Nephron (organoid): Measurements from ENCODE around the gene PBX1.

Experiments
- H3K27ac Mint-ChIP-seq, 3 experiments: 2 replicates each; pipeline ENCODE4 v1.8.0; 2020; ENCODE audit warnings: mixed read lengths in 3 of 3, mild to moderate bottlenecking in 2 of 3, moderate library complexity in 1 of 3
- H3K27me3 Mint-ChIP-seq: 2 replicates; pipeline ENCODE4 v1.8.0; 2021; ENCODE audit warnings: low read depth, mild to moderate bottlenecking, moderate library complexity, mixed read lengths
- H3K36me3 Mint-ChIP-seq: 2 replicates; pipeline ENCODE4 v1.8.0; 2020; ENCODE audit warnings: low read depth, mixed read lengths
- H3K4me1 Mint-ChIP-seq: 2 replicates; pipeline ENCODE4 v1.8.0; 2020; ENCODE audit warnings: mixed read lengths
- H3K4me3 Mint-ChIP-seq, 3 experiments: 2 replicates each; pipeline ENCODE4 v1.8.0; 2020; ENCODE audit warnings: mild to moderate bottlenecking in 3 of 3, mixed read lengths in 3 of 3, moderate library complexity in 2 of 3
- H3K9me3 Mint-ChIP-seq: 2 replicates; pipeline ENCODE4 v1.8.0; 2020; ENCODE audit warnings: mixed read lengths
- TF ChIP-seq, protein P1 (sequence below), 3 experiments: fragments of 200-600 bp; sonication (generic); IDR thresholded peaks; one replicate each; pipeline ENCODE4 v1.5.0; 2021; ENCODE audit warnings: antibody characterized with exemption in 3 of 3; ENCODE audit not compliant: unreplicated experiment in 3 of 3

The PBX1 gene

DNA sequence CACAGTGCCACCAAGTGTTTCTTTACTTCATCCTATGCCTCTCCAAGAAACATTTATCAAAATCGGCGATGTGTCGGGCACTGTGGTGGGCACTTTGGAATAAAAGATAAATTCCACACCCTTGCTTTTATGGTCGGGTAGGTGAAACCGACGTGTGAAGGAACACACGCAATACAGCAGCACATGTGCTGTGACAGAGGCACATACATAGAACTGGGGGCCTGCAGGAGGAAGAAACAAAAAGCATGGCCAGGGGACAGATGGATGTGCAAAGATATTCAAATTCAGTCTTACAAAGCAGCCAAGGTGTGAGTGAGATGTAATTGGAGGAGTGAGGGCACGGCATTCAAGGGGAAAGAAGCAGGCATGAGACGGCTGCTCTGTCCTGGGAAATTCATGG lies 282.0 kb downstream of the PBX1 start:
- H3K36me3 Mint-ChIP-seq, result peaks cover 64% of the 10 kb centered on the region
- H3K4me3 Mint-ChIP-seq, result no peak overlapping the region
- H3K4me1 Mint-ChIP-seq, result peaks cover 42% of the 10 kb centered on the region
- TF ChIP-seq, protein P1, sequence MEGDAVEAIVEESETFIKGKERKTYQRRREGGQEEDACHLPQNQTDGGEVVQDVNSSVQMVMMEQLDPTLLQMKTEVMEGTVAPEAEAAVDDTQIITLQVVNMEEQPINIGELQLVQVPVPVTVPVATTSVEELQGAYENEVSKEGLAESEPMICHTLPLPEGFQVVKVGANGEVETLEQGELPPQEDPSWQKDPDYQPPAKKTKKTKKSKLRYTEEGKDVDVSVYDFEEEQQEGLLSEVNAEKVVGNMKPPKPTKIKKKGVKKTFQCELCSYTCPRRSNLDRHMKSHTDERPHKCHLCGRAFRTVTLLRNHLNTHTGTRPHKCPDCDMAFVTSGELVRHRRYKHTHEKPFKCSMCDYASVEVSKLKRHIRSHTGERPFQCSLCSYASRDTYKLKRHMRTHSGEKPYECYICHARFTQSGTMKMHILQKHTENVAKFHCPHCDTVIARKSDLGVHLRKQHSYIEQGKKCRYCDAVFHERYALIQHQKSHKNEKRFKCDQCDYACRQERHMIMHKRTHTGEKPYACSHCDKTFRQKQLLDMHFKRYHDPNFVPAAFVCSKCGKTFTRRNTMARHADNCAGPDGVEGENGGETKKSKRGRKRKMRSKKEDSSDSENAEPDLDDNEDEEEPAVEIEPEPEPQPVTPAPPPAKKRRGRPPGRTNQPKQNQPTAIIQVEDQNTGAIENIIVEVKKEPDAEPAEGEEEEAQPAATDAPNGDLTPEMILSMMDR (IDR thresholded peaks at IDR 0.05; ENCODE audit: unreplicated experiment in 3 of 3), result no peak
- H3K9me3 Mint-ChIP-seq, result no peaks in the 10 kb centered on the region
- H3K27me3 Mint-ChIP-seq, result no peaks in the 10 kb centered on the region
- peak overlapping the region in 1 of 3 experiments; percentile 1 for H3K27ac Mint-ChIP-seq

DNA sequence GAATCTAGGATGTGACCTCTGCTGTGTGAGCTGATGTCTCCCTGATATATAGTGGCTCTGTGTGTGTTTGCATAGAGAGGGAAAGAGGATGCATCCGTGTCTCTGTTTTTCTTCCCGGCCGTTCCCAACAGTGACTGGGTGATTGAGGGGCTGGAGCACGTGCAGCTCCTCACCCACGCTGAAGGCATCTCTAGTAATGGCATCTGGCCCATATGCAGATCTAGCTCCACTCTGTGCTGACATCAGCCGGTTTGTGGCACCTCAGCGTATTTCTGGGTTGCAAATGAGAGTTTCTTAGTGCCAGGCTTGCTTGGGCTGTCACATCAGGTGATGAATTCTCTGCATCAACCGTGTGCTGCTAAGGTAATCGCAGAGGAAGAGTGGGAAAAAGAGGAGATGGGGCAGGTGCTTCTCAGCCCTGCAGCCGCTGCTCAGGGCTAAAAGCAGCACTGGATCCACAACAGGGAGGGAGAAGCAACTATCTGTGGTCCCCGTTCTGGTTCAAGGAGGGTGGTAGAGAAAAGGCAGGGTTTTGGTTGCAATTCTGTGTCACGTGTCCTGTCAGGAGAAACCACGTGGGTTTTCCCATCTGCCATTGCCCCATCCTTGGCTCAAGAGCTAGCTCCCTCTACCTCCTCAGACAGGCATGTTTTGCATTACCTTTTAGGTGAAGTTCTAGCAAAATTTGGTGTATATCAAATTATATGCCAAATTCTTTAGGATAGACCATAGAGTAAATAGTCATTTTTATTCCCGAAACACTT lies 282.9 kb downstream of the PBX1 start:
- H3K4me3 Mint-ChIP-seq, result no peak overlapping the region
- peaks cover 32% of the 10 kb centered on the region for H3K4me1 Mint-ChIP-seq
- no peaks in the 10 kb centered on the region for H3K27me3 Mint-ChIP-seq
- no peaks in the 10 kb centered on the region for H3K9me3 Mint-ChIP-seq
- TF ChIP-seq, protein P1 (IDR thresholded peaks at IDR 0.05; ENCODE audit: unreplicated experiment in 3 of 3), result no peak
- peak overlapping the region in 2 of 3 experiments; percentile 1 to 13 for H3K27ac Mint-ChIP-seq
- peaks cover 64% of the 10 kb centered on the region for H3K36me3 Mint-ChIP-seq

DNA sequence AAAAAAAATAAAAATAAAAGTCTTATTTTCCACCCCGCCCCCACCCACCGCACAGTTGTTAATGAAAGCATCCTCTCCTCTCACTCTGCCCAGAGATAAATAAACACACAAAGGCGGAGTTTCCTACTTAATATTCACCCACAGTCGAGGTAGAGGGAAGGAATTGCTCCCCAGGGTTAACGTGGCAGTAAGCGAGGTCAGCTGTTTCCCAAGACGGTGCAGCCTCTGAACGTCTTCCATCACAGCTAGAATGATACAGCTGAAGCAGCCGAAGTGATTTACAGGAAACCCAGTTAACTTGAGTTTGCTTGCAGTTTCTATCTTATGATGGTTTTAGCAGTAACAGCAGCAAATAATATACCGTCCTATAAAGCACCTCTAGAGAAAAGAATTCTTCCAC lies 283.9 kb downstream of the PBX1 start:
- Mint-ChIP-seq H3K4me3 (no peak overlapping the region), H3K9me3 (no peaks in the 10 kb centered on the region), H3K4me1 (peaks cover 31% of the 10 kb centered on the region), H3K27ac (peak overlapping the region; percentile 17 to 55 (median 54)), H3K36me3 (peaks cover 67% of the 10 kb centered on the region), H3K27me3 (no peaks in the 10 kb centered on the region)
- TF ChIP-seq, protein P1 (IDR thresholded peaks at IDR 0.05; ENCODE audit: unreplicated experiment in 3 of 3), result no peak

DNA sequence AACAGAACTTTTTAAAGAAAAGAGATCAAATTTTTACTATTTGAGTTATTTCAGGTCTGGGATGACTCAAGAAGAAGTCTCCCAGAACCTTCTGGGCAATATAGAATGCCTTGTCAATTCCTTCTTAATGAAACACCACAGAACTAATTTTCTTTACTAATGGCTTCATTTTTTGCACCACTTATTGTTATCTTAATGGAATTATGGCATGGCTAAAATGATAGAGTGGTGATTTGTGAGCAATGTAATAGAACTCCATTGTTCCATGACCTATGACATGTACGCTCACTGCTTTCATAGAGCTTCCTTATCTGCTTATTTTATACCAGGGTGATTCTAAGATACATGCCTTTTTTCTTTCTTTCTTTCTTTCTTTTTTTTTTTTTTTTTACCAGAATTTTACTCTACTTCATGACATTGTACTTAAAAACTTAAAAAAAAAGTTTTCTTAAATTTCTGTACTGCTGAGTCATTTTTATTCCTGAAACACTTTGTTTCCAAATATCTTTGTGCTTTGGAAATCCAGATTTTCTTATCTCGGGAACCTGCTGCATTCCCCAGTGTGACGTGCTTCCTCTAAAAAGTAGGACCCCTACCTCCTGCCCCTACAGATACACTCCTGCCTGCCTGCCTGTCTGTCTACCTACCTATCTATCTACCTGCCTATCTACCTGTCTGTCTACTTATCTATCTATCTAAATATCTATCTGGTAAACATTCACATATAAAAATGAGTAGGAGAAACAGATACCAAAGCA lies 284.9 kb downstream of the PBX1 start:
- H3K4me3 Mint-ChIP-seq, result no peak overlapping the region
- TF ChIP-seq, protein P1 (IDR thresholded peaks at IDR 0.05; ENCODE audit: unreplicated experiment in 3 of 3), result no peak
- H3K36me3 Mint-ChIP-seq, result peaks cover 72% of the 10 kb centered on the region
- H3K9me3 Mint-ChIP-seq, result no peaks in the 10 kb centered on the region
- H3K4me1 Mint-ChIP-seq, result peaks cover 31% of the 10 kb centered on the region
- H3K27ac Mint-ChIP-seq, result peak overlapping the region in 2 of 3 experiments; percentile 15 to 54
- no peaks in the 10 kb centered on the region for H3K27me3 Mint-ChIP-seq

DNA sequence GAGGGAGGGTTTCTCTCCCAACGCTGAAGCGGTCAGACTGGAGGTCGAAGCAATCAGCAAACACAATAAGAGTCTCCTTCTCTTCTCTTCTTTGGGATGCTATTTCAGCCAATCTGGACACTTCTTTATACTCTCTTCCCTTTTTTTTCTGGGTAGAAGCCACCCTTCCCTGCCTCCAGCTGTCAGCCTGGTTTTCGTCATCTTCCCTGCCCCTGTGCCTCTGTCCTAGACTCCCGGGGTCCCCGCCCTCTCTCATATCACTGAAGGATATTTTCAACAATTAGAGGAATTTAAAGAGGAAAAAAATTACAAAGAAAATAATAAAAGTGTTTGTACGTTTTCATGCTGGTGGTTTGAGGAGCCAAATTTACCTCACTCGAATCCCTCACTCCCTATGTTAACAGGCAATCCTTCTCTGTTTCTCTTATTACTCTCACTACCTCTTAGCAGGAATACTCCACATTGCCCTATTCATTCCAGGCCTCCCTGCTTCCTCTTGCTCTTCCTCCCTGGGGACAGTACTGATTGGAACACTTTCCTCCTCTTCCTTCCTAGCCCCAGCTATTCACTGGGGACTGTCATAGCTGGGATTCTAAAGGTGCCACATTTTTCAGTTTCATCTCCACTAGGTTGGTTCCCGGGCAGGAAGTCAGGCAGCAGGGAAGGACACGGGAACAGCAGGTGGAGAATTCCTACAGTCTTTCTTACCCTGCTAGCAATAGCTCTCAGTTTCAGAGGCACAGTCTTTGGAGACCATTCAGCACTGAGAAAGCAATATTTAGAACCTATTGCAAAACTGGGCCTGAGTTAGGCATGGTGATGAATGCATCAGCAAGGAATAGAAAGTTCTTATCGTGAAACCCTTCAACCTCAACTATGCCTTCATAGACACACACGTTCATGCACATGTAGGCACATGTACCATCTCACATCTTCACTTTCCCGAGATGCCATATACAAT lies 288.0 kb downstream of the PBX1 start:
- TF ChIP-seq, protein P1 (IDR thresholded peaks at IDR 0.05; ENCODE audit: unreplicated experiment in 3 of 3), result no peak
- peaks cover 19% of the 10 kb centered on the region for H3K4me1 Mint-ChIP-seq
- no peaks in the 10 kb centered on the region for H3K27me3 Mint-ChIP-seq
- H3K4me3 Mint-ChIP-seq, result no peak overlapping the region
- H3K27ac Mint-ChIP-seq, result no peak overlapping the region
- peaks cover 77% of the 10 kb centered on the region for H3K36me3 Mint-ChIP-seq
- H3K9me3 Mint-ChIP-seq, result no peaks in the 10 kb centered on the region
